ENCODE results near the gene IFI6. TPM values are rescaled to one million over a fixed set of nuclear protein-coding genes. Genes with fewer than 3 reads are reported as not detected.
"Not testable (repeated sequence)": the region's sequence is repeated elsewhere in the genome, so short reads cannot be mapped to it uniquely, and the experiment has no call there.

Gene IFI6
- polyA plus RNA-seq, 3 donors, result 69.9 to 276 (median 276) TPM

GRCh38 chr1:27622828-27623227, 49.2 kb downstream of the IFI6 start:
- peak overlapping the region in 1 of 3 experiments; percentile 75 for H3K4me3 ChIP-seq (replicated peaks in 1 of 3; ENCODE audit: low read depth in 2 of 3, low read length in 3 of 3)
- no peaks in the 10 kb centered on the region for H3K9me3 ChIP-seq (replicated peaks in 1 of 2; ENCODE audit: control insufficient read depth in 1 of 2, insufficient read depth in 1 of 2, low read length in 2 of 2)
- Mint-ChIP-seq H3K27me3 (ENCODE audit: low read depth in 3 of 3) (peaks cover 1 to 4% (median 2%) of the 10 kb centered on the region in 3 donors), H3K4me3 (no peak overlapping the region), H3K27ac (no peak overlapping the region), H3K4me1 (peaks cover 45% of the 10 kb centered on the region), H3K36me3 (peaks cover 14 to 46% of the 10 kb centered on the region in 2 donors), H3K9me3 (no peaks in the 10 kb centered on the region)
- peak overlapping the region; percentile 98 to 99 for H3K27ac ChIP-seq (ENCODE audit: low read depth in 1 of 2, low read length in 2 of 2)
- peaks cover 97 to 100% of the 10 kb centered on the region in 2 donors for H3K4me1 ChIP-seq (ENCODE audit: control insufficient read depth in 1 of 2, insufficient read depth in 2 of 2, low read length in 2 of 2)
- H4K20me1 ChIP-seq (ENCODE audit: insufficient read depth, low read length), result peaks cover 70% of the 10 kb centered on the region
- peak overlapping the region; percentile 54 for H3K9ac ChIP-seq (ENCODE audit: insufficient read depth, low read length, poor library complexity, severe bottlenecking)
- intact Hi-C loops (cut with micrococcal nuclease), result loop anchor here in 1 of 2 donors (1.0 kb wide), 1 partner anchor 8 kb away; no protein-coding TSS in a partner anchor
- DNase-seq, result peak in 2 of 3 donors; percentile 58 to 74
- TF ChIP-seq, protein P1, sequence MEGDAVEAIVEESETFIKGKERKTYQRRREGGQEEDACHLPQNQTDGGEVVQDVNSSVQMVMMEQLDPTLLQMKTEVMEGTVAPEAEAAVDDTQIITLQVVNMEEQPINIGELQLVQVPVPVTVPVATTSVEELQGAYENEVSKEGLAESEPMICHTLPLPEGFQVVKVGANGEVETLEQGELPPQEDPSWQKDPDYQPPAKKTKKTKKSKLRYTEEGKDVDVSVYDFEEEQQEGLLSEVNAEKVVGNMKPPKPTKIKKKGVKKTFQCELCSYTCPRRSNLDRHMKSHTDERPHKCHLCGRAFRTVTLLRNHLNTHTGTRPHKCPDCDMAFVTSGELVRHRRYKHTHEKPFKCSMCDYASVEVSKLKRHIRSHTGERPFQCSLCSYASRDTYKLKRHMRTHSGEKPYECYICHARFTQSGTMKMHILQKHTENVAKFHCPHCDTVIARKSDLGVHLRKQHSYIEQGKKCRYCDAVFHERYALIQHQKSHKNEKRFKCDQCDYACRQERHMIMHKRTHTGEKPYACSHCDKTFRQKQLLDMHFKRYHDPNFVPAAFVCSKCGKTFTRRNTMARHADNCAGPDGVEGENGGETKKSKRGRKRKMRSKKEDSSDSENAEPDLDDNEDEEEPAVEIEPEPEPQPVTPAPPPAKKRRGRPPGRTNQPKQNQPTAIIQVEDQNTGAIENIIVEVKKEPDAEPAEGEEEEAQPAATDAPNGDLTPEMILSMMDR (IDR thresholded peaks at IDR 0.05), result no peak
- peaks cover 70 to 78% of the 10 kb centered on the region in 2 donors for H3K36me3 ChIP-seq (replicated peaks in 1 of 2; ENCODE audit: control insufficient read depth in 1 of 2, insufficient read depth in 2 of 2, low read length in 2 of 2)
- no peak overlapping the region for H2AFZ ChIP-seq (ENCODE audit: insufficient read depth, low read depth, low read length, poor library complexity, severe bottlenecking)
- no peaks in the 10 kb centered on the region for H3K27me3 ChIP-seq (ENCODE audit: control insufficient read depth in 2 of 2, insufficient read depth in 2 of 2, low read length in 2 of 2)
- WGBS (ENCODE audit: insufficient coverage), result 18% methylated on average over 2 of the region's 4 CpGs
- H3K4me2 ChIP-seq (replicated peaks; ENCODE audit: extremely low read depth, low read length, poor library complexity, severe bottlenecking), result peak overlapping the region; percentile 86
- peaks cover 97% of the 10 kb centered on the region for H3K79me2 ChIP-seq (ENCODE audit: insufficient read depth, low read length)

DNA sequence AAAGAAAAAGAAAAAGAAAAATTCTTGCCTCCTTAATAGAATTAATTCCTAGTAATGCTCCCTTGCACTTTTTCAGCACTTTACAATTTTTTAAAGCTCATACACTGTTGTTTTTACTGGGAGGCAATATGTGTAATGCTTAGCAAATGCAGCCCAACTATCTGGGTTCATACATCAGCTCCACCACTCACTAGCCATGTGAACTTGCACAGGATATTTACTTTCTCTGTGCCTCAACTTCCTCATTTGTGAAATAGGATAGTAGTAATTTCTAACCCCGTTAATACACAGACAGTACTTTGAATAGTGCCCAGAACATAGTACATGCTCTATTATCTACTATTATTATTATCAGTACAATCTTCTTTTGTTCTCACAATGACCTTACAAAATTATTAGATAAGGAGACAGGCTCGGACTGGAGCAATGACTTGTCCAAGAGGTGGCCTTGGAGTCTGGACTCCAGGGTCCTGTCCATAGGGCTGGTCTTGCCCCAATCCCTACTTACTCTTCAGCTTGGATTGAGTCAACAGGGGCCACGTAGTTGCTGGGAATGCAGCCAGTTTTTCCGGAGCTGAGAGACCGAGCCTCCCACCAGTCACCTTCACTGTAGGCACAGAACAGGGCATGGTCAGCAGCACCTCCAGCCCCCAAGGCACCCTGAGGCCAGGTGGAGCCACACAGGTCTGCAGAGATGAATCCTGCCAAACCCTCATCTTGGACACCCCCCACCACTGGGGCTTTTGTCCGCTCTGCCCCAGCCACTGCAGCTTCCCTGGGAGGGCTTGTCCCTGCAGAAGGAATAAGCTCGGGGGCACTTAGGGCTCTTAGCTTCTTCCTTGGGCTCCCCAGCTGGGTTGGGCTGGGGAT, 50.7 kb downstream of the IFI6 start:
- Mint-ChIP-seq H3K36me3 (peaks cover 1 to 54% of the 10 kb centered on the region in 2 donors), H3K27me3 (ENCODE audit: low read depth in 3 of 3) (peaks cover 1 to 4% (median 2%) of the 10 kb centered on the region in 3 donors), H3K27ac (peak overlapping the region in 6 of 7 donors; percentile 86 to 94 (median 90)), H3K4me1 (peaks cover 55% of the 10 kb centered on the region), H3K4me3 (peak overlapping the region; percentile 52 to 71), H3K9me3 (no peaks in the 10 kb centered on the region)
- Histone ChIP-seq H3K27ac (ENCODE audit: low read depth in 1 of 2, low read length in 2 of 2) (peak overlapping the region; percentile 76), H4K20me1 (ENCODE audit: insufficient read depth, low read length) (peaks cover 85% of the 10 kb centered on the region), H2AFZ (ENCODE audit: insufficient read depth, low read depth, low read length, poor library complexity, severe bottlenecking) (no peak overlapping the region), H3K4me3 (replicated peaks in 1 of 3; ENCODE audit: low read depth in 2 of 3, low read length in 3 of 3) (peak overlapping the region in 1 of 3 experiments; percentile 56), H3K36me3 (replicated peaks in 1 of 2; ENCODE audit: control insufficient read depth in 1 of 2, insufficient read depth in 2 of 2, low read length in 2 of 2) (peaks cover 83% of the 10 kb centered on the region in 2 donors), H3K79me2 (ENCODE audit: insufficient read depth, low read length) (peaks cover 97% of the 10 kb centered on the region), H3K27me3 (ENCODE audit: control insufficient read depth in 2 of 2, insufficient read depth in 2 of 2, low read length in 2 of 2) (no peaks in the 10 kb centered on the region), H3K9me3 (replicated peaks in 1 of 2; ENCODE audit: control insufficient read depth in 1 of 2, insufficient read depth in 1 of 2, low read length in 2 of 2) (no peaks in the 10 kb centered on the region), H3K4me2 (replicated peaks; ENCODE audit: extremely low read depth, low read length, poor library complexity, severe bottlenecking) (peak overlapping the region; percentile 61), H3K4me1 (ENCODE audit: control insufficient read depth in 1 of 2, insufficient read depth in 2 of 2, low read length in 2 of 2) (peaks cover 97 to 100% of the 10 kb centered on the region in 2 donors), H3K9ac (ENCODE audit: insufficient read depth, low read length, poor library complexity, severe bottlenecking) (peak overlapping the region; percentile 29)
- 91% methylated on average over 3 of the region's 7 CpGs for WGBS (ENCODE audit: insufficient coverage)
- DNase-seq, result peak; percentile 55 to 76 (median 68)
- intact Hi-C loops (cut with micrococcal nuclease), result loop anchor here in 1 of 2 donors (2.0 kb wide), 1 partner anchor 14 kb away; the partner anchor contains the start of gene FGR
- TF ChIP-seq, protein P1 (IDR thresholded peaks at IDR 0.05), result no peak

GRCh38 chr1:27619782-27620438, 52.1 kb downstream of the IFI6 start:
- Histone ChIP-seq H3K4me3 (replicated peaks in 1 of 3; ENCODE audit: low read depth in 2 of 3, low read length in 3 of 3) (peak overlapping the region in 1 of 3 experiments; percentile 31), H3K36me3 (replicated peaks in 1 of 2; ENCODE audit: control insufficient read depth in 1 of 2, insufficient read depth in 2 of 2, low read length in 2 of 2) (peaks cover 95 to 96% of the 10 kb centered on the region in 2 donors), H3K4me2 (replicated peaks; ENCODE audit: extremely low read depth, low read length, poor library complexity, severe bottlenecking) (peak overlapping the region; percentile 29), H3K4me1 (ENCODE audit: control insufficient read depth in 1 of 2, insufficient read depth in 2 of 2, low read length in 2 of 2) (peaks cover 97 to 100% of the 10 kb centered on the region in 2 donors), H3K79me2 (ENCODE audit: insufficient read depth, low read length) (peaks cover 99% of the 10 kb centered on the region), H3K27ac (ENCODE audit: low read depth in 1 of 2, low read length in 2 of 2) (peak overlapping the region; percentile 65 to 66), H4K20me1 (ENCODE audit: insufficient read depth, low read length) (peaks cover 97% of the 10 kb centered on the region)
- DNase-seq; H3K9me3 ChIP-seq (replicated peaks in 1 of 2; ENCODE audit: control insufficient read depth in 1 of 2, insufficient read depth in 1 of 2, low read length in 2 of 2); H3K9ac ChIP-seq (ENCODE audit: insufficient read depth, low read length, poor library complexity, severe bottlenecking); H3K9me3 Mint-ChIP-seq; H2AFZ ChIP-seq (ENCODE audit: insufficient read depth, low read depth, low read length, poor library complexity, severe bottlenecking); H3K27me3 ChIP-seq (ENCODE audit: control insufficient read depth in 2 of 2, insufficient read depth in 2 of 2, low read length in 2 of 2); H3K27me3 Mint-ChIP-seq (ENCODE audit: low read depth in 3 of 3): not testable (repeated sequence)
- WGBS (ENCODE audit: insufficient coverage), result 100% methylated on average over 2 of the region's 7 CpGs
- intact Hi-C loops (cut with micrococcal nuclease), result loop anchor here in 1 of 2 donors (2.0 kb wide), 1 partner anchor 15 kb away; the partner anchor contains the start of gene FGR
- Mint-ChIP-seq H3K36me3 (peaks cover 0 to 64% of the 10 kb centered on the region in 2 donors), H3K27ac (peak overlapping the region; percentile 62 to 93 (median 83)), H3K4me1 (peaks cover 67% of the 10 kb centered on the region), H3K4me3 (peak overlapping the region in 1 of 2 donors; percentile 28)

Measured in CD14-positive monocyte (primary cell).